H9 (cell line): Measurements from ENCODE around the gene FOXF1. TPM values are rescaled to one million over a fixed set of nuclear protein-coding genes. Genes with fewer than 3 reads are reported as not detected.

ENCODE experiments used
- DNase-seq: peaks from one replicate; pipeline ENCODE4 v3.0.0-alpha.2; 2017
- H2AFZ ChIP-seq: one replicate; pipeline ENCODE4 v1.6.1; 2013; ENCODE audit warnings: mild to moderate bottlenecking, low read length, control low read depth, moderate library complexity
- H2AK5ac ChIP-seq: 2 replicates; pipeline ENCODE4 v1.6.1; 2013; ENCODE audit warnings: low read length, control low read depth, mixed read lengths; ENCODE audit not compliant: insufficient read length
- H2BK120ac ChIP-seq: one replicate; pipeline ENCODE4 v1.6.1; 2013; ENCODE audit warnings: low read depth, mild to moderate bottlenecking, low read length, control low read depth, inconsistent platforms; ENCODE audit not compliant: poor library complexity, severe bottlenecking
- H2BK12ac ChIP-seq: 2 replicates; pipeline ENCODE4 v1.6.1; 2013; ENCODE audit warnings: low read length, control low read depth, mixed read lengths, low read depth; ENCODE audit not compliant: insufficient read length
- H2BK15ac ChIP-seq: 2 replicates; pipeline ENCODE4 v1.6.1; 2013; ENCODE audit warnings: low read depth, low read length, control low read depth
- H2BK20ac ChIP-seq: one replicate; pipeline ENCODE4 v1.6.1; 2013; ENCODE audit warnings: low read depth, mild to moderate bottlenecking, low read length, control low read depth, inconsistent platforms; ENCODE audit not compliant: poor library complexity, severe bottlenecking
- H2BK5ac ChIP-seq: 2 replicates; pipeline ENCODE4 v1.6.1; 2013; ENCODE audit warnings: low read length, control low read depth, mixed read lengths; ENCODE audit not compliant: insufficient read length
- H3K14ac ChIP-seq: 2 replicates; pipeline ENCODE4 v1.6.1; 2013; ENCODE audit warnings: low read length, control low read depth; ENCODE audit not compliant: insufficient read depth
- H3K18ac ChIP-seq: 2 replicates; pipeline ENCODE4 v1.6.1; 2013; ENCODE audit warnings: low read depth, mild to moderate bottlenecking, mixed read lengths, low read length, control low read depth; ENCODE audit not compliant: insufficient read length
- H3K23ac ChIP-seq: 2 replicates; pipeline ENCODE4 v1.6.1; 2013; ENCODE audit warnings: low read length, control low read depth, mixed read lengths, low read depth; ENCODE audit not compliant: insufficient read length
- H3K23me2 ChIP-seq: 2 replicates; pipeline ENCODE4 v1.6.1; 2013; ENCODE audit warnings: low read depth, mild to moderate bottlenecking, mixed read lengths, low read length, control low read depth; ENCODE audit not compliant: insufficient read length, poor library complexity, severe bottlenecking
- H3K27ac ChIP-seq: 2 replicates; pipeline ENCODE4 v1.5.1; 2013; ENCODE audit warnings: low read length, control low read depth, mixed read lengths, low read depth; ENCODE audit not compliant: insufficient read length
- H3K27me3 ChIP-seq: 2 replicates; pipeline ENCODE4 v1.6.1; 2013; ENCODE audit warnings: low read length, control low read depth, inconsistent platforms; ENCODE audit not compliant: insufficient read depth
- H3K4ac ChIP-seq: 2 replicates; pipeline ENCODE4 v1.6.1; 2013; ENCODE audit warnings: low read depth, mild to moderate bottlenecking, control low read depth, inconsistent platforms, low read length, moderate library complexity
- H3K4me1 ChIP-seq: 2 replicates; pipeline ENCODE4 v1.6.1; 2013; ENCODE audit warnings: low read length, control low read depth, inconsistent platforms; ENCODE audit not compliant: insufficient read depth
- H3K4me2 ChIP-seq: 2 replicates; pipeline ENCODE4 v1.6.1; 2013; ENCODE audit warnings: low read length, control low read depth, mixed read lengths; ENCODE audit not compliant: insufficient read length, insufficient read depth
- H3K56ac ChIP-seq: 2 replicates; pipeline ENCODE4 v1.6.1; 2013; ENCODE audit warnings: low read depth, mild to moderate bottlenecking, mixed read lengths, low read length, control low read depth; ENCODE audit not compliant: insufficient read length
- H3K79me1 ChIP-seq: 2 replicates; pipeline ENCODE4 v1.6.1; 2013; ENCODE audit warnings: low read depth, mild to moderate bottlenecking, moderate library complexity, low read length, control low read depth, inconsistent platforms; ENCODE audit not compliant: insufficient read depth, poor library complexity, severe bottlenecking
- H3K79me2 ChIP-seq: 2 replicates; pipeline ENCODE4 v1.6.1; 2013; ENCODE audit warnings: low read length, control low read depth, inconsistent platforms; ENCODE audit not compliant: insufficient read depth
- H3K9ac ChIP-seq: 2 replicates; pipeline ENCODE4 v1.6.1; 2013; ENCODE audit warnings: low read length, control low read depth, mixed read lengths; ENCODE audit not compliant: insufficient read length; ENCODE audit errors: extremely low read depth
- H3K9me3 ChIP-seq: one replicate; pipeline ENCODE4 v1.6.1; 2013; ENCODE audit warnings: low read depth, low read length, inconsistent platforms; ENCODE audit not compliant: control insufficient read depth
- H3T11ph ChIP-seq: one replicate; pipeline ENCODE4 v1.6.1; 2013; ENCODE audit warnings: mild to moderate bottlenecking, low read length, control low read depth, inconsistent platforms
- H4K20me1 ChIP-seq: one replicate; pipeline ENCODE4 v1.6.1; 2013; ENCODE audit not compliant: control insufficient read depth, insufficient read length, insufficient read depth
- H4K5ac ChIP-seq: 2 replicates; pipeline ENCODE4 v1.6.1; 2013; ENCODE audit warnings: low read depth, mild to moderate bottlenecking, mixed read lengths, low read length, control low read depth; ENCODE audit not compliant: insufficient read length
- H4K8ac ChIP-seq: replicated peaks from 2 replicates; pipeline ENCODE4 v1.6.1; 2013; ENCODE audit warnings: low read length, control low read depth, mixed read lengths, low read depth; ENCODE audit not compliant: insufficient read length
- H4K91ac ChIP-seq: 2 replicates; pipeline ENCODE4 v1.6.1; 2013; ENCODE audit warnings: low read depth, mild to moderate bottlenecking, moderate library complexity, mixed read lengths, low read length, control low read depth; ENCODE audit not compliant: insufficient read length
- H3K27ac Mint-ChIP-seq, 3 experiments: 2 replicates in 2 of 3; 3 replicates in 1 of 3; pipeline ENCODE4 v1.8.0; 2020 to 2021; ENCODE audit warnings: mixed read lengths in 3 of 3, mild to moderate bottlenecking in 1 of 3, moderate library complexity in 1 of 3
- H3K27me3 Mint-ChIP-seq: 2 replicates; pipeline ENCODE4 v1.8.0; 2021; ENCODE audit warnings: low read depth, mild to moderate bottlenecking, moderate library complexity, mixed read lengths
- H3K36me3 Mint-ChIP-seq, 3 experiments: 2 replicates in 2 of 3; 3 replicates in 1 of 3; pipeline ENCODE4 v1.8.0; 2020 to 2021; ENCODE audit warnings: low read depth in 3 of 3, mixed read lengths in 3 of 3; ENCODE audit not compliant: insufficient read depth in 1 of 3
- H3K4me1 Mint-ChIP-seq, 2 experiments: 2 replicates each; pipeline ENCODE4 v1.8.0; 2020; ENCODE audit warnings: mixed read lengths in 2 of 2
- H3K4me3 Mint-ChIP-seq, 2 experiments: 2 replicates in 1 of 2; 3 replicates in 1 of 2; pipeline ENCODE4 v1.8.0; 2020 to 2021; ENCODE audit warnings: mild to moderate bottlenecking in 2 of 2, mixed read lengths in 2 of 2, moderate library complexity in 1 of 2
- H3K9me3 Mint-ChIP-seq, 2 experiments: 2 replicates in 1 of 2; 3 replicates in 1 of 2; pipeline ENCODE4 v1.8.0; 2020; ENCODE audit warnings: mild to moderate bottlenecking in 2 of 2, mixed read lengths in 2 of 2, moderate library complexity in 1 of 2
- CTCF ChIP-seq: fragments of 200-600 bp; sonication (generic); conservative IDR thresholded peaks from 3 replicates; pipeline ENCODE4 v1.8.0; 2021; ENCODE audit warnings: antibody characterized with exemption, mild to moderate bottlenecking
- WGBS: extraction: QIAGEN DNeasy Blood & Tissue Kit; methylation state at CpG from one replicate; pipeline ENCODE4 v1.1.7; 2013; ENCODE audit warnings: missing lambda C conversion rate, low lambda C conversion rate, mixed read lengths; ENCODE audit not compliant: insufficient read length; ENCODE audit errors: extremely low coverage; 5-methylcytosine and 5-hydroxymethylcytosine counted together
- total RNA-seq: library from RNA; stranded (reverse); gene quantifications from 2 replicates; pipeline ENCODE4 v1.2.1, GENCODE V29; 2021

The FOXF1 gene
- total RNA-seq, 1 experiment from 2014 or later: not detected

- H2AK5ac ChIP-seq: no peak overlapping the region
- no peak overlapping the region for H3K4me2 ChIP-seq
- no peak overlapping the region for H3K27ac ChIP-seq
- H2BK120ac ChIP-seq: no peak overlapping the region
- no peaks in the 10 kb centered on the region for H3K9me3 Mint-ChIP-seq
- H4K8ac ChIP-seq: no peak overlapping the region
- H3K27me3 ChIP-seq: no peaks in the 10 kb centered on the region
- no peak overlapping the region for H3K4ac ChIP-seq
- no peak overlapping the region for H2BK15ac ChIP-seq
- no peaks in the 10 kb centered on the region for H3K9me3 ChIP-seq
- no peaks in the 10 kb centered on the region for H3K4me1 Mint-ChIP-seq
- no peak overlapping the region for H2BK20ac ChIP-seq
- no peak overlapping the region for H4K91ac ChIP-seq
- no peaks in the 10 kb centered on the region for H3K4me1 ChIP-seq
- H3K14ac ChIP-seq: no peak overlapping the region
- H3K23ac ChIP-seq: no peak overlapping the region
- H3K79me2 ChIP-seq: no peaks in the 10 kb centered on the region
- H4K5ac ChIP-seq: no peak overlapping the region
- no peaks in the 10 kb centered on the region; a peak in 2 of 7 replicates for H3K36me3 Mint-ChIP-seq
- H3K23me2 ChIP-seq: no peaks in the 10 kb centered on the region
- no peak overlapping the region for H2BK5ac ChIP-seq
- H3T11ph ChIP-seq: no peak overlapping the region
- no peak overlapping the region for H3K9ac ChIP-seq
- H4K20me1 ChIP-seq: no peaks in the 10 kb centered on the region
- no peak overlapping the region for H3K4me3 Mint-ChIP-seq
- H3K27ac Mint-ChIP-seq: no peak overlapping the region
- no peak overlapping the region for H3K18ac ChIP-seq
- TF ChIP-seq CTCF: no peak
- DNase-seq: no peak
- no peaks in the 10 kb centered on the region for H3K79me1 ChIP-seq
- peaks cover 6% of the 10 kb centered on the region for H3K27me3 Mint-ChIP-seq
- WGBS: no CpG with 5 or more reads among the region's 19 CpGs
- H3K56ac ChIP-seq: no peak overlapping the region
- H2BK12ac ChIP-seq: no peak overlapping the region
- H2AFZ ChIP-seq: no peak overlapping the region
These were observed 35.8 kb downstream of the FOXF1 start for GRCh38 chr16:86545954-86546637.
